GM12891 (cell line): Measurements from ENCODE around the gene SPRN.

Source experiments
- PAX5 ChIP-seq: IDR thresholded peaks from 2 replicates; pipeline ENCODE4 v1.6.1; 2011; ENCODE audit warnings: low read length, moderate library complexity, mild to moderate bottlenecking; ENCODE audit not compliant: insufficient read depth, severe bottlenecking
- POLR2A ChIP-seq: IDR thresholded peaks from 2 replicates; pipeline ENCODE4 v1.6.1; 2011; ENCODE audit warnings: low read depth, low read length, control low read depth
- POLR2AphosphoS5 ChIP-seq: IDR thresholded peaks from 2 replicates; pipeline ENCODE4 v1.6.1; 2011; ENCODE audit warnings: low read depth, low read length, control low read depth

- no peak for TF ChIP-seq POLR2AphosphoS5
- TF ChIP-seq PAX5: no peak
- no peak for TF ChIP-seq POLR2A
These were observed 48.9 kb downstream of the SPRN start for GRCh38 chr10:133375357-133376115.
